Loucy (cell line): ENCODE results near the gene DAB1.

Experiments used
- H2AFZ ChIP-seq: fragments of 200-600 bp; sonication (generic); 2 replicates; pipeline ENCODE4 v1.6.0; 2016; ENCODE audit warnings: antibody characterized with exemption, mild to moderate bottlenecking, low read length, moderate library complexity
- H3F3A ChIP-seq: fragments of 200-600 bp; 2 replicates; pipeline ENCODE4 v1.6.0; 2016; ENCODE audit warnings: antibody characterized with exemption, low read depth, mild to moderate bottlenecking
- H3K27me3 ChIP-seq: fragments of 200-600 bp; sonication (generic); 2 replicates; pipeline ENCODE4 v1.6.1; 2014; ENCODE audit warnings: low read length, mild to moderate bottlenecking; ENCODE audit not compliant: insufficient read depth, poor library complexity, severe bottlenecking
- H3K36me3 ChIP-seq: fragments of 200-600 bp; sonication (generic); 2 replicates; pipeline ENCODE4 v1.6.1; 2016; ENCODE audit warnings: low read length; ENCODE audit not compliant: insufficient read depth
- H3K4me1 ChIP-seq: fragments of 200-600 bp; sonication (generic); 2 replicates; pipeline ENCODE4 v1.5.1; 2014; ENCODE audit warnings: low read length, mild to moderate bottlenecking; ENCODE audit not compliant: insufficient read depth, poor library complexity, severe bottlenecking
- H3K4me2 ChIP-seq: fragments of 200-600 bp; sonication (generic); 2 replicates; pipeline ENCODE4 v1.6.0; 2014; ENCODE audit warnings: antibody characterized with exemption, low read length, low read depth, mild to moderate bottlenecking; ENCODE audit not compliant: poor library complexity, severe bottlenecking
- H3K4me3 ChIP-seq: fragments of 200-600 bp; sonication (generic); 2 replicates; pipeline ENCODE4 v1.5.1; 2014; ENCODE audit warnings: low read length, mild to moderate bottlenecking, mixed read lengths; ENCODE audit not compliant: poor library complexity, severe bottlenecking
- H3K79me2 ChIP-seq: fragments of 200-600 bp; sonication (generic); 2 replicates; pipeline ENCODE4 v1.6.1; 2014; ENCODE audit warnings: low read length; ENCODE audit not compliant: insufficient read depth
- H3K9ac ChIP-seq: fragments of 200-600 bp; sonication (generic); 2 replicates; pipeline ENCODE4 v1.6.0; 2014; ENCODE audit warnings: mild to moderate bottlenecking, low read depth, low read length, moderate library complexity; ENCODE audit not compliant: poor library complexity, severe bottlenecking
- H3K9me2 ChIP-seq: fragments of 200-600 bp; sonication (generic); replicated peaks from 2 replicates; pipeline ENCODE4 v1.6.1; 2016; ENCODE audit warnings: low read depth, low read length, mixed read lengths
- H3K9me3 ChIP-seq: fragments of 200-600 bp; sonication (generic); 2 replicates; pipeline ENCODE4 v1.6.1; 2014; ENCODE audit warnings: mild to moderate bottlenecking, antibody characterized with exemption, low read length, low read depth; ENCODE audit not compliant: insufficient read depth
- H4K20me1 ChIP-seq: fragments of 200-600 bp; sonication (generic); 2 replicates; pipeline ENCODE4 v1.6.0; 2014; ENCODE audit warnings: antibody characterized with exemption, low read length, mild to moderate bottlenecking; ENCODE audit not compliant: insufficient read depth, poor library complexity, severe bottlenecking
- CTCF ChIP-seq: fragments of 200-600 bp; sonication (generic); conservative IDR thresholded peaks from 2 replicates; pipeline ENCODE4 v1.5.1; 2014; ENCODE audit warnings: mild to moderate bottlenecking, antibody characterized with exemption, low read length
- EZH2phosphoT487 ChIP-seq: fragments of 200-600 bp; IDR thresholded peaks from 2 replicates; pipeline ENCODE4 v1.6.1; 2018; ENCODE audit warnings: antibody characterized with exemption, mild to moderate bottlenecking, moderate library complexity, borderline replicate concordance

DAB1 gene

GRCh38 chr1:57010511-57010910 lies 413.3 kb downstream of the DAB1 start:
- Histone ChIP-seq H4K20me1 (no peaks in the 10 kb centered on the region), H3K27me3 (no peaks in the 10 kb centered on the region), H3K36me3 (no peaks in the 10 kb centered on the region), H3K9me2 (no peaks in the 10 kb centered on the region), H3F3A (no peaks in the 10 kb centered on the region), H3K4me3 (no peak overlapping the region), H3K9me3 (no peaks in the 10 kb centered on the region), H3K4me1 (no peaks in the 10 kb centered on the region), H2AFZ (no peak overlapping the region), H3K9ac (no peak overlapping the region), H3K79me2 (no peaks in the 10 kb centered on the region), H3K4me2 (no peak overlapping the region)
- TF ChIP-seq CTCF (no peak), EZH2phosphoT487 (no peak)

DNA sequence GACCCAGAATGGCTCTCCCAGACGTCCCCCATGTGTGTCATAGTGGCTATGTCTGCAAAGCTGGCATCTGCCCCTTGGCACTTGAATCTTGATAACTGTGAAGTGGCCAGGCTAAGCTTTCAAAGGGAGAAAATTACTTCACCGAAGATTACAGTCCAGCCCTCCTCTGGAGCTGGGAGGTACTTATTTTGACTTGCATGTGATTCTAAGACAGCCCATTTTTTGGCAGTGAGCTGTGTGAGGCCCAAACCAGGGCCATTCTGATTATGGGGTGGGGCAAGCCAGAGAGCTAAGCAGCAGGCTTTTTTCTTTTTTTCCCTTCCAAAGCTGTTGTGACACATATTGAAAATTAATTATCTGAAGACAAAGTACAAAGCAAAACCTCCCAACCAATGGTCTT lies 415.9 kb downstream of the DAB1 start:
- H3K4me2 ChIP-seq, result no peak overlapping the region
- no peaks in the 10 kb centered on the region for H3F3A ChIP-seq
- no peak overlapping the region for H3K4me3 ChIP-seq
- no peaks in the 10 kb centered on the region for H3K27me3 ChIP-seq
- H4K20me1 ChIP-seq, result no peaks in the 10 kb centered on the region
- TF ChIP-seq CTCF, result no peak
- no peak for TF ChIP-seq EZH2phosphoT487
- H3K79me2 ChIP-seq, result no peaks in the 10 kb centered on the region
- no peaks in the 10 kb centered on the region for H3K36me3 ChIP-seq
- no peaks in the 10 kb centered on the region for H3K9me2 ChIP-seq
- H3K9me3 ChIP-seq, result no peaks in the 10 kb centered on the region
- no peaks in the 10 kb centered on the region for H3K4me1 ChIP-seq
- no peak overlapping the region for H2AFZ ChIP-seq
- H3K9ac ChIP-seq, result no peak overlapping the region

DNA sequence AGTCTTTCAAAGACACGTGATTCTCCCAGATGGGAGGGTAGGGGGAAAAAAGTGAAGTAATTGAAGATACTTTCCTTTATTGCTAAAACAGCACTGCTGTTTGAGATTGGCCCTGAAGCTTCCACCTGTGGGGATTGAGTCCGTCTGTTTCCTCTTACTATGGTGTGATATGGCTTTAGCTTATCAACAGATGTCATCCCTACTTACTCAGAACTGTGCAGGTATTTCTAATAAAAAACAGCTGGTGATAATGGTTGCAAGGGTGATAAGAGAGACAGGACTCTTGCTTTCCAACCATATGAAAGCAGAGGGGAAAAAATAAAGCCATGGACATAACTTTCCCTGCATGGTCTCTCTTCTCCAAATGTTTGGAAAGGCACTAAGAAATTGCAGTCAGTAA lies 416.4 kb downstream of the DAB1 start:
- Histone ChIP-seq H3K4me1 (no peaks in the 10 kb centered on the region), H3K9me2 (no peaks in the 10 kb centered on the region), H3K4me3 (no peak overlapping the region), H2AFZ (no peak overlapping the region), H4K20me1 (no peaks in the 10 kb centered on the region), H3K9me3 (no peaks in the 10 kb centered on the region), H3K9ac (no peak overlapping the region), H3K27me3 (no peaks in the 10 kb centered on the region), H3K36me3 (no peaks in the 10 kb centered on the region), H3K4me2 (no peak overlapping the region), H3F3A (no peaks in the 10 kb centered on the region), H3K79me2 (no peaks in the 10 kb centered on the region)
- TF ChIP-seq CTCF (no peak), EZH2phosphoT487 (no peak)
